Hepatocyte (in vitro differentiated cells): ENCODE results near the gene DUSP16. TPM values are rescaled to one million over a fixed set of nuclear protein-coding genes. Genes with fewer than 3 reads are reported as not detected.

Experiments used
- DNase-seq: peaks from one replicate; pipeline ENCODE4 v3.0.0-alpha.2; 2016; ENCODE audit warnings: low spot score
- H2AFZ ChIP-seq: fragments of 200-600 bp; sonication (generic); 2 replicates; pipeline ENCODE4 v1.6.0; 2016; ENCODE audit warnings: antibody characterized with exemption, mild to moderate bottlenecking
- H3K27ac ChIP-seq: fragments of 200-600 bp; sonication (generic); 2 replicates; pipeline ENCODE4 v1.5.1; 2016; ENCODE audit warnings: mild to moderate bottlenecking
- H3K27me3 ChIP-seq: fragments of 200-600 bp; sonication (generic); 2 replicates; pipeline ENCODE4 v1.6.1; 2016
- H3K36me3 ChIP-seq: fragments of 200-600 bp; sonication (generic); replicated peaks from 2 replicates; pipeline ENCODE4 v1.5.1; 2016; ENCODE audit warnings: low read depth; ENCODE audit not compliant: insufficient read depth
- H3K4me1 ChIP-seq: fragments of 200-600 bp; sonication (generic); 2 replicates; pipeline ENCODE4 v1.5.1; 2016; ENCODE audit warnings: mild to moderate bottlenecking, moderate library complexity; ENCODE audit not compliant: insufficient read depth
- H3K4me2 ChIP-seq: fragments of 200-600 bp; sonication (generic); 2 replicates; pipeline ENCODE4 v1.6.0; 2016
- H3K4me3 ChIP-seq: fragments of 200-600 bp; sonication (generic); 2 replicates; pipeline ENCODE4 v1.5.1; 2016; ENCODE audit warnings: mild to moderate bottlenecking
- H3K79me2 ChIP-seq: fragments of 200-600 bp; sonication (generic); 2 replicates; pipeline ENCODE4 v1.6.0; 2017; ENCODE audit warnings: mild to moderate bottlenecking
- H3K9me2 ChIP-seq: fragments of 200-600 bp; sonication (generic); replicated peaks from 2 replicates; pipeline ENCODE4 v1.6.0; 2017; ENCODE audit warnings: mild to moderate bottlenecking; ENCODE audit not compliant: insufficient read depth
- H3K9me3 ChIP-seq: fragments of 200-600 bp; sonication (generic); 2 replicates; pipeline ENCODE4 v1.5.1; 2016; ENCODE audit warnings: low read depth, mild to moderate bottlenecking
- H4K20me1 ChIP-seq: fragments of 200-600 bp; sonication (generic); 2 replicates; pipeline ENCODE4 v1.6.0; 2016; ENCODE audit warnings: mild to moderate bottlenecking; ENCODE audit not compliant: insufficient read depth, poor library complexity, severe bottlenecking
- CTCF ChIP-seq: fragments of 200-600 bp; sonication (generic); IDR thresholded peaks from 2 replicates; pipeline ENCODE4 v1.5.1; 2016; ENCODE audit warnings: antibody characterized with exemption, mild to moderate bottlenecking; ENCODE audit not compliant: poor library complexity
- EZH2 ChIP-seq: fragments of 200-600 bp; sonication (generic); IDR thresholded peaks from 2 replicates; pipeline ENCODE4 v1.6.1; 2016; ENCODE audit warnings: antibody characterized with exemption, mild to moderate bottlenecking, borderline replicate concordance
- EZH2phosphoT487 ChIP-seq: fragments of 200-600 bp; sonication (generic); IDR thresholded peaks from one replicate; pipeline ENCODE4 v1.6.1; 2018; ENCODE audit warnings: antibody characterized with exemption, mild to moderate bottlenecking, low read depth, moderate library complexity; ENCODE audit not compliant: unreplicated experiment, severe bottlenecking
- WGBS: methylation state at CpG from one replicate; pipeline ENCODE4 v1.1.6; 2016; ENCODE audit warnings: low lambda C conversion rate; ENCODE audit errors: missing lambda C conversion rate; 5-methylcytosine and 5-hydroxymethylcytosine counted together
- polyA plus RNA-seq: library from polyadenylated mRNA; unstranded; fragments of >200 nt; fragmentation: Nextera tagmentation; extraction: Ambion mirVana; gene quantifications from 2 replicates; pipeline ENCODE4 v1.2.1, GENCODE V29; 2016
- total RNA-seq: library from RNA; depleted of rRNA; stranded (reverse); fragments of >200 nt; gene quantifications from 2 replicates; pipeline ENCODE4 v1.2.3, GENCODE V29; 2014

The DUSP16 gene
- total and polyA plus RNA-seq, 2 experiments from 2014 or later = 13.4 to 74.1 TPM

DNA sequence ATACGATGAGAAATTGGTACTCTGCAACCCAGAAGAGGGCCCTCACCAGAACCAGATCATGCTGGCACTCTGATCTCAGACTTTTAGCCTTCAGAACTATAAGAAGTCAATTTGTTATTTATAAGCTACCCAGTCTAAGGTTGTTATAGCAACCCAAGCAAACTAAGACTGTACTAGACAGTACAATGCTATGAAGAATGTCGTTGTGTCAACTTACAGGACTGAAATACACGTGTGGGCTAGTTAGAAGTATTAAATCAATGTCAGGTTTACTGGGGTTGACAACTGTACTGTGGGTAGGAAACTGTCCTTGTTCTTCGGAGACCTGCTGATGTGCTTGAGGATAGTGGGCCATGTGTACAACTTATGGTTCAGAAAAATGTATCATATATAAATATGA lies 19.7 kb downstream of the DUSP16 start:
- no peak for TF ChIP-seq EZH2
- TF ChIP-seq CTCF = no peak
- TF ChIP-seq EZH2phosphoT487 = no peak
- no peak for DNase-seq
- Histone ChIP-seq H4K20me1 (no peaks in the 10 kb centered on the region), H3K36me3 (no peaks in the 10 kb centered on the region), H2AFZ (no peak overlapping the region), H3K79me2 (peaks cover 93% of the 10 kb centered on the region), H3K9me3 (no peaks in the 10 kb centered on the region), H3K9me2 (no peaks in the 10 kb centered on the region), H3K4me3 (no peak overlapping the region), H3K27ac (no peak overlapping the region), H3K27me3 (no peaks in the 10 kb centered on the region), H3K4me2 (no peak overlapping the region), H3K4me1 (peaks cover 6% of the 10 kb centered on the region)
- 72% methylated on average over 4 of the region's 4 CpGs for WGBS

- Histone ChIP-seq H3K27me3 (no peaks in the 10 kb centered on the region), H3K27ac (no peak overlapping the region), H3K9me3 (no peaks in the 10 kb centered on the region), H3K4me3 (no peak overlapping the region), H3K79me2 (peaks cover 93% of the 10 kb centered on the region), H3K4me2 (no peak overlapping the region), H3K36me3 (no peaks in the 10 kb centered on the region), H3K4me1 (peaks cover 6% of the 10 kb centered on the region), H2AFZ (no peak overlapping the region), H3K9me2 (no peaks in the 10 kb centered on the region), H4K20me1 (no peaks in the 10 kb centered on the region)
- 97% methylated on average over 5 of the region's 5 CpGs for WGBS
- TF ChIP-seq EZH2 (no peak), EZH2phosphoT487 (no peak), CTCF (no peak)
- DNase-seq = no peak
These were observed 20.4 kb downstream of the DUSP16 start for GRCh38 chr12:12542286-12542685.

DNA sequence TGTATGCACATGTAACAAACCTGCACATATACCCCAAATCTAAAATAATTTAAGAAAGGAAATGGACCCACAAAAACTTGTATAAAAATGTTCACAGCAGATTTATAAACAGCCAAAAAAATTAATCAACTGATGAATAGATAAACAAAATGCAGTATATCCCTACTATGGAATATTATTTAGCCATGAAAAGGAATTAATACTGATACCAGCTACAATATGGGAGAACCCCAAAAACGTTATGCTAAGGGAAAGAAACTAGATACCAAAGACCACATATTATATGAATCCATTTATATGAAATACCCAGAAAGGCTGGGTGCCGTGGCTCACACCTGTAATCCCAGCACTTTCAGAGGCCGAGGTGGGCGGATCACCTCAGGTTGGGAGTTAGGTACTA lies 20.9 kb downstream of the DUSP16 start:
- Histone ChIP-seq H2AFZ (no peak overlapping the region), H3K79me2 (peaks cover 93% of the 10 kb centered on the region), H3K27me3 (no peaks in the 10 kb centered on the region), H3K4me3 (no peak overlapping the region), H4K20me1 (no peaks in the 10 kb centered on the region), H3K9me2 (no peaks in the 10 kb centered on the region), H3K4me2 (no peak overlapping the region), H3K36me3 (no peaks in the 10 kb centered on the region), H3K9me3 (no peaks in the 10 kb centered on the region), H3K4me1 (peaks cover 6% of the 10 kb centered on the region), H3K27ac (no peak overlapping the region)
- TF ChIP-seq EZH2 = no peak
- TF ChIP-seq EZH2phosphoT487 = no peak
- no peak for TF ChIP-seq CTCF
- DNase-seq = no peak
- WGBS = 96% methylated on average over 4 of the region's 4 CpGs
